Measurements from ENCODE around the gene SUMO3. TPM values are rescaled to one million over a fixed set of nuclear protein-coding genes. Genes with fewer than 3 reads are reported as not detected.

Gene SUMO3
- total RNA-seq, 3 donors from 2014 or later = 68.9 to 76.9 (median 69.4) TPM

DNA sequence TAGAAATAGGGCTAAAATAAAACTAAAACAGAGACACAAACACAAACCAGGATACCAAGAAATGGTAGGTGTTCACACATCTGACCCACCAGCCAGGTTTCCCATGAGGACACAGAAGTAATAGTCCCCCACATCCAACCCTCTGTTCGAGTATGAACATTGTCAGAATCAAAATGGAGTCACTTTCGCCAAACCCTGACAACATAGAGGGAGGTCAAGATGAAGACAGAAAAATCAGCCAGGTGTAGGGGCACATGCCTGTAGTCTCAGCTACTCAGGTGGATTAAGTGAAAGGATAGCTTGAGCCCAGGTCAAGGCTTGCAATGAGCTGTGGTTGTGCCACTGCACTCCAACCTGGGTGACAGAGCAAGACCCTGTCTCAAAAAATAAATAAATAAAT lies 20.1 kb downstream of the SUMO3 start:
- no peak overlapping the region for H3K4me3 ChIP-seq
- H3K9me3 ChIP-seq = no peaks in the 10 kb centered on the region
- DNase-seq (no peak), ATAC-seq (no peak)
- intact Hi-C loops (cut with DNase I, micrococcal nuclease) = no loop called here
- no peaks in the 10 kb centered on the region for H3K36me3 ChIP-seq (ENCODE audit: low read depth)
- TF ChIP-seq, protein P1, sequence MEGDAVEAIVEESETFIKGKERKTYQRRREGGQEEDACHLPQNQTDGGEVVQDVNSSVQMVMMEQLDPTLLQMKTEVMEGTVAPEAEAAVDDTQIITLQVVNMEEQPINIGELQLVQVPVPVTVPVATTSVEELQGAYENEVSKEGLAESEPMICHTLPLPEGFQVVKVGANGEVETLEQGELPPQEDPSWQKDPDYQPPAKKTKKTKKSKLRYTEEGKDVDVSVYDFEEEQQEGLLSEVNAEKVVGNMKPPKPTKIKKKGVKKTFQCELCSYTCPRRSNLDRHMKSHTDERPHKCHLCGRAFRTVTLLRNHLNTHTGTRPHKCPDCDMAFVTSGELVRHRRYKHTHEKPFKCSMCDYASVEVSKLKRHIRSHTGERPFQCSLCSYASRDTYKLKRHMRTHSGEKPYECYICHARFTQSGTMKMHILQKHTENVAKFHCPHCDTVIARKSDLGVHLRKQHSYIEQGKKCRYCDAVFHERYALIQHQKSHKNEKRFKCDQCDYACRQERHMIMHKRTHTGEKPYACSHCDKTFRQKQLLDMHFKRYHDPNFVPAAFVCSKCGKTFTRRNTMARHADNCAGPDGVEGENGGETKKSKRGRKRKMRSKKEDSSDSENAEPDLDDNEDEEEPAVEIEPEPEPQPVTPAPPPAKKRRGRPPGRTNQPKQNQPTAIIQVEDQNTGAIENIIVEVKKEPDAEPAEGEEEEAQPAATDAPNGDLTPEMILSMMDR (IDR thresholded peaks at IDR 0.05) = no peak
- H3K4me1 ChIP-seq (ENCODE audit: low read depth) = peaks cover 28% of the 10 kb centered on the region

DNA sequence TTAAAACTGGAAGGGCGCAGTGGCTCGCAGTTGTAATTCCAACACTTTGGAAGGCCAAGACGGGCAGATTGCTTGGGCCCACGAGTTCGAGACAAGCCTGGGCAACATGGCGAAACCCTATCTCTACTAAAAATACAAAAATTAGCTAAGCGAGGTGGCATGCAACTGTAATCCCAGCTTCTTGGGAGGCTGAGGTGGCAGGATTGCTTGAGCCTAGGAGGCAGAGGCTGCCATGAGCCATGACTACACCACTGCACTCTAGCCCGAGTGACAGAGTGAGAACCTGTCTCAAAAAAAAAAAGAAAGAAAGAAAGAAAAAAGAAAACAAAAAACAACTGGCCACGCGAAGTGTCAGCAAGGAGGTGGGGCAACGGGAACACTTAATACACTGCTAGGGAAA lies 22.5 kb downstream of the SUMO3 start:
- H3K4me3 ChIP-seq = no peak overlapping the region
- no peaks in the 10 kb centered on the region for H3K9me3 ChIP-seq
- ATAC-seq = no peak
- peaks cover 19% of the 10 kb centered on the region for H3K4me1 ChIP-seq (ENCODE audit: low read depth)
- no peak for DNase-seq
- TF ChIP-seq, protein P1 (IDR thresholded peaks at IDR 0.05) = no peak
- intact Hi-C loops (cut with DNase I, micrococcal nuclease) = no loop called here
- H3K36me3 ChIP-seq (ENCODE audit: low read depth) = no peaks in the 10 kb centered on the region

DNA sequence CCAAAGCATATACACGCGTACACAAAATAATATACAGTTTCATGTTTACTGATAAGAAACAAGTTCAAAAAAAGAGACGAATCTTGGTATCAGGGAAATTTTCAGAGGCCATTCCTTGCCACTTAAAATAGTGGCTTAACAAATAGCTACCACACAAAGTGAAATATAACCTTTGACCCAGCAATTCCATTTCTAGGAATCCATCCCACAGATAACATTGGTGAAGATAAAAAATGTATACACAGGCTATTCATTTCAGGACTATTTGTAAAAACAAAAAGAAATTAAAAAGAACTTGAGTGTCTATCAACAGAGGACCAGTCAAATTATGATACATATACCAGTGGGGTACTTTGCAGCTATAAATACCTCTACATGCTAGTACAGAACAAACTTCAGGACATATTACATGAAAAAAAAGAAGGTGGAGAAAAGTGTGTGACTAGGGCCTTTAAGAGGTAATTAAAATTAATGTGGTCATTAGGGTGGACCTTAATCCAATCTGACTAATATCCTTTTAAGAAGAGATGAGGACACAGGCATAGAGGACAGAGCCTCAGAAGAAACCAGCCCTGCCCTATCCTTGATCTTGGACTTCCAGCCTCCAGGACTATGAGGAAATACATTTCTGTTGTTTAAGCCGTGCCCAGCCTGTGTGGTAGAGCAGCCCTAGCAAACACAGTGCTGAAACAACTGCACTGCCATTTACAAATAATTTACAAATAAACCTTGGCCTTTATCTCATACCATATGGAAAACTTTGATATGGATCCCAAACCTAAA lies 24.1 kb downstream of the SUMO3 start:
- TF ChIP-seq, protein P1 (IDR thresholded peaks at IDR 0.05) = no peak
- no peaks in the 10 kb centered on the region for H3K9me3 ChIP-seq
- no peak overlapping the region for H3K4me3 ChIP-seq
- no peaks in the 10 kb centered on the region for H3K36me3 ChIP-seq (ENCODE audit: low read depth)
- peaks cover 13% of the 10 kb centered on the region for H3K4me1 ChIP-seq (ENCODE audit: low read depth)
- ATAC-seq (peak; percentile 81), DNase-seq (no peak)
- intact Hi-C loops (cut with DNase I, micrococcal nuclease) = no loop called here

DNA sequence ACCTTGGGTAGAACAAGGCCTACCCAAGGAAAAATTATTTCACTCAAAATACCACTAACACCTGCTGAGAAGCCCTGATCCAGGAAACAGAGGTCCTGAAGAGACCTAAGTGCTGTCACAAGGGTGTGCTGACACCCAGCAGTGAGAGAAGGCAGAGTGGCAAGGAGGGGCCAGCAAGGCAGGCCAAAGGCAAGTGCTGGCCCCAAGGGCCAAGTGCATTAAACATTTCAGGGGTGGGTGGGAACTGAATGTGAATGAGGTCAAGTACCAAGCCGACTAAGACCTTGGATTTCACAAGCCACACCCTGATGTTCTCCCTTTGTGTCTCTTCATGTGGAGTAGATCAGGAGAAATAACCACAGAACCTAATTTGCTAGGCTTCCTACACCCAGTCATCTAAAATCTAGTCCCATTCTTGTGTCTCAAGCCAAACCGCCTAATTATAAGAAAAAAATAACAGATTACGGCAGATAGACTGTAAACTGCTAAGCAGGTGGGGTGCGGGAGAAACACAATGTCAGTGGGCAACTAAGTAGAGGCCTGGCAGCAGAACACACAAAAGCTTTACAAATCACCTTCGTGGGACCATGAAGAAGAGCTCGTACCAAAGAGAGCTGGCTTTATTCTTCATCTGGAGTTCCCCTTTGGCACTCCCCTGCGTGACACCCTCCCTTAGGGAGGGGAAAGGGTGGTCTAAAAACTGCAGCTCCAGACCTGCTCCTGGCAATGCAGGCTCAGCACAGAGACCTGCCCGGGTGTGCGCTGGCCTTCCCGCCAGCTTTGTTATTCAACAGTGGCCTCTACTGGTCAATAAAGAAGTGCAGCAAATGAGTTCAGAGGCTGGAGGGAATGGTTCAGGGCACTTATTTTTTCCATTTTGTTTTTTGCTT lies 24.9 kb downstream of the SUMO3 start:
- no peaks in the 10 kb centered on the region for H3K9me3 ChIP-seq
- intact Hi-C loops (cut with DNase I, micrococcal nuclease) = no loop called here
- TF ChIP-seq, protein P1 (IDR thresholded peaks at IDR 0.05) = peak; percentile 55
- H3K4me1 ChIP-seq (ENCODE audit: low read depth) = peaks cover 13% of the 10 kb centered on the region
- H3K36me3 ChIP-seq (ENCODE audit: low read depth) = no peaks in the 10 kb centered on the region
- H3K4me3 ChIP-seq = no peak overlapping the region
- DNase-seq (peak; percentile 47 to 69 (median 55)), ATAC-seq (peak; percentile 95)

DNA sequence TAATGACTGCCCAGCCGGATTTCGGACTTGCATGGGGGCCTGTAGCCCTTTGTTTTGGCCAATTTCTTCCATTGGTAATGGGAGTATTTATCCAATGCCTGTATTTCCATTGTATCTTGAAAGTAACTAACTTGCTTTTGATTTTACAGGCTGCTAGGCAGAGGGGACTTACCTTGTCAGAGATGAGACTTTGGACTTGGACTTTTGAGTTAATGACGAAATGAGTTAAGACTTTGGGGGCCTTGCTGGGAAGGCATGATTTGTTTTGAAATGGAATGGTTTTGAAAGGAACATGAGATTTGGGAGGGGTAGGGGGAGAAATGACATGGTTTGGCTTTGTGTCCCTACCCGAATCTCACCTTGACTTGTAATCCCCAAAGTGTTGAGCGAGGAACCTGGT lies 25.9 kb downstream of the SUMO3 start:
- Histone ChIP-seq H3K36me3 (ENCODE audit: low read depth) (no peaks in the 10 kb centered on the region), H3K4me3 (no peak overlapping the region), H3K9me3 (no peaks in the 10 kb centered on the region), H3K4me1 (ENCODE audit: low read depth) (peaks cover 13% of the 10 kb centered on the region)
- TF ChIP-seq, protein P1 (IDR thresholded peaks at IDR 0.05) = no peak
- ATAC-seq (no peak), DNase-seq (no peak)
- intact Hi-C loops (cut with DNase I, micrococcal nuclease) = no loop called here
